Urothelium cell line (cell line): ENCODE data around the gene RORB.

Experiments used
- DNase-seq: peaks from one replicate; pipeline ENCODE4 v3.0.0; 2011; ENCODE audit warnings: low spot score, mixed read lengths
- FAIRE-seq: peaks from 2 replicates; lab custom pipeline; 2011; peaks lifted over from hg19 to GRCh38; lab: Jason Lieb, UNC

Gene RORB

DNA sequence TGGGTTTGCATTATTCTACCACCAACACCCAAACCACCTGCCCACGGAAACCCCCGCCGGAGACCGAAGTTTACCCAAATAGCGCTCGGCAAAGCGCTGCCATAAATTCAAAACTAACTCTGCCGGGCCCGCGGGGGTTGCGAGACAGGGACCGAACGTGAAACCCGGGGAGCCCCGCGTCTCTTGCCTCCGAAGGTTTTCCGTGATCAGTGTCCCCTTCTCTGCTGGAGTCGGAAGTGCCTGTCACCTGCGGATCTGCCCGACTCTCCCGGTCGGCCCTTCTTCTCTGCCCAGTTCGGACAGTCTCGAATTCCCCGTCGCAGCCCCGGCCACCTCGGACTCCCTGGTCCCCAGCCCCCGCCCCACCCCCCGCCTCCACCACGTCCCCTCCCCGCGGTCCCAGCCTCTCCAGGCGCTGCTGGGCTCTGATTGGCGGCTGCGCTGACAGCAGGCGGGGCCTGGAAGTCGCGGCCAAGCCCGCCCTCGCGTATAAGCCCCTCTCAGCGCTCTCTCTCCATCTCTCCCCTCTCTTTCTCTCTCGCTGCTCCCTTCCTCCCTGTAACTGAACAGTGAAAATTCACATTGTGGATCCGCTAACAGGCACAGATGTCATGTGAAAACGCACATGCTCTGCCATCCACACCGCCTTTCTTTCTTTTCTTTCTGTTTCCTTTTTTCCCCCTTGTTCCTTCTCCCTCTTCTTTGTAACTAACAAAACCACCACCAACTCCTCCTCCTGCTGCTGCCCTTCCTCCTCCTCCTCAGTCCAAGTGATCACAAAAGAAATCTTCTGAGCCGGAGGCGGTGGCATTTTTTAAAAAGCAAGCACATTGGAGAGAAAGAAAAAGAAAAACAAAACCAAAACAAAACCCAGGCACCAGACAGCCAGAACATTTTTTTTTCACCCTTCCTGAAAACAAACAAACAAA is at the start of gene RORB:
TSS of gene RORB (plus strand) at position 517 of the 929 bp plus-strand sequence. CDS start 642 bp downstream, outside the sequence.
- DNase-seq (peak; percentile 89), FAIRE-seq (peak; percentile 52)

GRCh38 chr9:74447451-74448193 is 49.5 kb upstream of the RORB start:
- no peak for DNase-seq
- no peak for FAIRE-seq

GRCh38 chr9:74449060-74449459 is 48.1 kb upstream of the RORB start:
- no peak for DNase-seq
- FAIRE-seq = no peak

DNA sequence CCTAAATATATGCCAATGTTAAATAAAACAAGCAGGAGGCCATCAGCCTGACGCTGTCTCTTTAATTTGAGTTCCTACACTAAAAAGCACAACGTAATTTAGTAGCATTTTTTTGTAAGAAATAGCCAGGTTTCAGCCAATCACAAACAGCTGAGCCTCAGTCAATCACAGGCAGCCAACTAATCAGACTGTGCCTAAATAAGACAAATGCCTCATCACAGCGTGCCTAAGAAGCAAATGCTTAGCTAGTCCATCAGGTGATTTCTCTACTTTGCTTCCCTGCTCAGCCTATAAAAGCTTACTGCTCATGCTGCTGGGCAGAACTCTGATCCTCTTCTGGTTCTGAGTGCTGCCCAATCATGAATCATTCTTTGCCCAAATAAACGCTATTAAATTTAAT is 38.3 kb upstream of the RORB start:
- FAIRE-seq = no peak
- no peak for DNase-seq

DNA sequence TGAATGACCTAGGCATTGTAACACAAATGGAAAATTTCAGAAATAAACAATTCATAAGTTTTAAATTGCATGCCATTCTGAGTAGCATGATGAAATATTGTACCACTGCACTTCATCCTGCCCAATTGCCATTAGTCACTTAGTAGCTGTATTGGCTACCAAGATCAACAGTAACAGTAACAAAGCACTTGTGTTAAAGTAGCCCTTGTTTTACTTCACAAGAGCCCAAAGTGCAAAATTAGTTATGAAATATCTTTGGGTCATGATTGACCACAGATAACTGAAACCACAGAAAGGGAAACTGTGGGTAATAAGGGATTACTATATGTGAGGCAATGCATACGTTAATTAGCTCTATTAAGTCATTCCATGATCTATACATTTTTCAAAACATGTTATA is 33.3 kb upstream of the RORB start:
- DNase-seq (no peak), FAIRE-seq (no peak)

DNA sequence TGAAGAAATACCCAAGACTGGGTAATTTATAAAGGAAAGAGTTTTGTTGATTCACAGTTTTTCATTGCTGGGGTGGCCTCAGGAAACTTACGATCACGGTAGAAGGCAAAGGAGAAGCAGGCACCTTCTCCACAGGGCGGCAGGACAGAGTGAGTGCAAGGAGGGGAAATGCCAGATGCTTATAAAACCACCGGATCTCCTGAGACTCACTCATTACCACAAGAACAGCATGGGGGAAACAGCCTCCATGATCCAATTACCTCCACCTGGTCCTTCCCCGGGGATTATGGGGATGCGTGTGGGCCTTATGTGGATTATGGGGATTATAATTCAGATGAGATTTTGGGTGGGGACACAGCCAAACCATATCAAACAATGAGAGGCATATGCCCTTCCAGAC is 18.5 kb upstream of the RORB start:
- FAIRE-seq = no peak

DNA sequence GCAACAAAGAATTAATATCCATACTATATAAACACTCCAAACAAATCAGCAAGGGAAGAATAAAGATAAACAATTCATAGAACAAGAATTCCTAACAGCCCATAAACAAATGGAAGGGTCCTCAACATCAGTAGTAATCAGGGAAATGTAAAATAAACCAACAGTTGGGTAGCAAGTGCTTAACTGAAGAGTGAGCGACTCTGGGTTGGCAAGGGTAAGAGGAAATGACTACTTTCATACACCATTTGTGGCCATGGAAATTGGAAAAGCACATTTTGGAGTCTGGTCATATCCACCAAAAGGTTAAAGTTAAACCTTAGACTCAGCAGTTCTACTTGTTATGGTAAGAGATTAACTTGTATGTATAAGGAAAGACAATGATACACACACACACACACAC is 17.4 kb upstream of the RORB start:
- FAIRE-seq = no peak
- DNase-seq = no peak

More for the DNA sequence above, 18.5 kb upstream of the RORB start:
- no peak for DNase-seq

DNA sequence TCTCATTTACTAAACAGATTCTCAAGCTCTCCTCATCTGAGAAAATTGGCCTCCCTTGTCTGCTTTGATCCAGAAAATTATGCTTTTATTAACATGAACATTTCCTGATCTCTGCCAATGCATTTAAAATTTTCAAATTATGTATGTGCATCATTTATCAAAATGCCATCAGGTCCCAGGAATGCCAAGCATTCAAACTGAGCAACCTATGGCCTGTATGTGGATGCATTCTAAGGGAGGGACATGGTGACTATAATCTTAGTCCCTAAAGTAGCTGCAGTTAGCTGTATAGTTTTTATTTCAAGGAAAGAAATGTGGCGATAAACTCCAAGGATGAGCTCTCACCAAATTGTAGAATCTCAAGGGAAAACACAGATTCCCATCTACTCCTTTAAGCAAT is 9.7 kb upstream of the RORB start:
- no peak for DNase-seq

DNA sequence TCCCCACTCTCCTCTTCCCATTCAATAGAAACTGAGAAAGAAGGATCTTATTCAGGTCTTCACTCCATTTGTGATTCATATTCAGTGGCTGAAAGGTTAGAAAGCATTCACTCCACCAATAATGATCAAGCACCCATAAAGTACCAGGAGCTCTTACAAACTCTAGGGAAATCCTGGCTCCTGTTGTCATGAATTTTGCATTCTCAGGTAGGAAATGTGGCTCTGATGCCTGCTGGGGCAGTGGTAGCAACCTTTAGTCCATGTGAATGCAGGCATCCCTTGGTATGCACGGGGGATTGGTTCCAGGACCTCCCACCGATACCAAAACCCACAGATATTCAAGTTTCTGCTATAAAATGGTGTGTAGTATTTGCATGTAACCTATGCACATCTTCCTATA is 3.6 kb upstream of the RORB start:
- FAIRE-seq (no peak), DNase-seq (no peak)

More for the DNA sequence above, 9.7 kb upstream of the RORB start:
- no peak for FAIRE-seq

GRCh38 chr9:74494490-74494889 is 2.6 kb upstream of the RORB start:
- DNase-seq = no peak
- FAIRE-seq = no peak

- FAIRE-seq (no peak), DNase-seq (peak; percentile 23)
Measured at GRCh38 chr9:74496406-74496805, 729 bp upstream of the RORB start.

DNA sequence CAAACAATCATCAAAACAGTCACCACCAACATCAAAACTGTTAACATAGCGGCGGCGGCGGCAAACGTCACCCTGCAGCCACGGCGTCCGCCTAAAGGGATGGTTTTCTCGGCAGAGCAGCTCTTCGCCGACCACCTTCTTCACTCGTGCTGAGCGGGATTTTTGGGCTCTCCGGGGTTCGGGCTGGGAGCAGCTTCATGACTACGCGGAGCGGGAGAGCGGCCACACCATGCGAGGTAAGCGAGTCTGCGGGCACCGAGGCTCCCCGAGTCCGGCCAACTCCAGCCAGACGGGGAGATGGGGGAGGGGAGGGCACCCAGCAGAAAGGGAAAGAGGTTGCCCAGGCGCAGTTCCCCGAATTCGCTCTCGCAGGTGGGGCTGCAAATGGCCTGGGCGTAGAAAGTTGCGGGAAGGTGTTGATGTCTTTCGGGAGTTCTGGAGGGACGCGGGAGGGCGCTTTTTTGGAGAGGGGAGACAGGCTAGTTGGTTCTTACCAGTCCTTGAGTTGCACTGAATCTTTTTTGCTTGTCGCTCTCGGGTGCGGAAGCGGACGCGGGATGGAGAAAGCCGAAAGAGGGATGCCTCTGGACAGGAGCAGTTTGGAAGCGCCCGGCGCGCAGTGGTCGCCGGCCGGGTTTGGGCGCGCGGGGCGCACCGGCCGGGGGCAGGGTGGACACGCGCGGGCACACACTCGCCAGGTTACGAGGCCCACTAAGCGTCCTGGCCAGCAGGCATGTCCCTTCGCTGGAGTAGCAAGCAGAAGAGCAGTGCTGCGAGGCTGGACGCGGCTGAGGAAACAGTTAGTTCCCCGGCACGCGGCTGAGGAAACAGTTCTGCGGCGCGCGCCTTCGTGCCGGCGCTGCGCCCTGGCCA is 849 bp downstream of the RORB start:
- peak; percentile 36 for DNase-seq

GRCh38 chr9:74498621-74499095 is 1.5 kb downstream of the RORB start:
- FAIRE-seq = no peak

More for the DNA sequence above, 849 bp downstream of the RORB start:
- no peak for FAIRE-seq

GRCh38 chr9:74499111-74499601 is 2.0 kb downstream of the RORB start:
- FAIRE-seq = no peak
- DNase-seq = no peak

More at GRCh38 chr9:74498621-74499095, 1.5 kb downstream of the RORB start:
- peak; percentile 6 for DNase-seq

DNA sequence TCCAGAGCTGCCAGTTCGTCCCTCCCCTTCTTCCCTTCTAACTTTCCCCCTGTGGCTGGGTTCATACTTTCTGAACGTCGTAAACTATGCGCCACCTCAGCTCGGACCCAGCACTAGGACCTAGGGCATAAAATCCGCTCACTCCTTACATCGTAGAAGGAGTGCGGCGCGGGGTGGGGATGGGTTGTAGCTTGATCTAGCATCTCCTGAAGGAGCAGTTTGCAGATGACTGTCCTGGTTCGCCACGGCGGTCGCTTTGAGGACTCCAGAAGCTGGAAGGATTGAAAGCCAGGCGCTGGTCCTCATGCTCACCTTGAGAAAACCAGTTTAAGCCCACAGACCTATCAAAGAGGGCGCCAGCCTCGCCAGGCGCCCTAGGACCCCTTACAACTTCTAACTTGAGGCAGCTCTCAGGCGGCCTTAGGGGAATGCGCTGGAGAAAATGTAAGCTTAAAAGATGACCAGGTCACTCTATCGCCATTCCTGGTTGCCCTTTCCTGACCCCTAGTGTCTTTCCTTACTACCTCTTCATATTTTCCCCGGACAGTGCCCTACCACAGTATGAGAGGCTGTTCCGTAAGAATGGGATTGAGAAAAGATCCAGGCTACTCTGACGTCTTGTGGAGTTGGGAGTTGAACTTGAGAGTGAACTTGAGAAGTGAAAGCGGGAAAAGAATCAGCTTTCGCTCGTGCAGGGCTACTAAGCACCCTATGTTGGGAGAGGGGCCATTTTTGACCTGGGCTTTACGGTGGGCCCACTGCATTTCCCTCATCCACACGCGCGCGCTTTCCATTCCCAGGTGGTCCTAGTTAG is 2.8 kb downstream of the RORB start:
- no peak for DNase-seq
- FAIRE-seq = no peak

DNA sequence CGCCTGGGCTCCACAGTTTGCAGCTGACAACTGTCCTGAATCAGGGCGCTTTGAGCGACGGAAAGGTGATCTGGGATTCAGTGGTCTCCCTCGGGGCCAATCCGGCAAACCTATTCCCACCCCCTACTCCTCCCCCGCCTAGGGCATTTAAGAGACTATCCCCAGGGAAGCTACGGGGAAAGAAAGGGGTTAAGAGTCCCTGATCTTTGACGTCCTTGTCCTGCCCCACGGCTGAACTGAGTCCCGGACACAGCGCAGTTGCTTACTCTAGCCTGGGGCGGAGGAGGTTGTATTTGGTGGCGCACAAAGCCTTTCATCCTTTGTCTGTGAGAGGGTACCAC is 3.4 kb downstream of the RORB start:
- no peak for FAIRE-seq
- no peak for DNase-seq

GRCh38 chr9:74501570-74501969 is 4.4 kb downstream of the RORB start:
- FAIRE-seq = no peak

GRCh38 chr9:74503219-74503618 is 6.1 kb downstream of the RORB start:
- no peak for FAIRE-seq
- DNase-seq = no peak

More at GRCh38 chr9:74501570-74501969, 4.4 kb downstream of the RORB start:
- DNase-seq = no peak

DNA sequence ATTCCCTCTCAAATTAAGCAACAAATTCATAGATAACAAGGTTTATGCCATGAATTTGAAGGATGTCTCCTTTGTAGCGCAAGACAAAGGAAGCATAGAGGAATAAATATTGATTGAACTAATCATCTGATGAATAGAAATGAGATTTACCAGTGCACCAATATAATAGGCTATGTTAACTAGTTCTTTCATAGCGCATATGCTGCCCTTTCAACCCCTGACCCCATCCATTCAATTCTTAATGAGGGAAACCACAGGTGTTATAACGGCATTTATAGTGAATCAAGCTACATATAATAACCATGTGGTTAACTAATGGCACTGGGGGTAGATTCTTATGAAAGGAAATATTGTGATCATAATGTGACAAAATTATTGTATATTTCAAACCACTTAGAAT is 6.5 kb downstream of the RORB start:
- DNase-seq (no peak), FAIRE-seq (no peak)

GRCh38 chr9:74511333-74511732 is 14.2 kb downstream of the RORB start:
- DNase-seq (no peak), FAIRE-seq (no peak)
